RPMI8226 (cell line): ENCODE measurements around the gene DNAJC10.

ENCODE experiments used
- DNase-seq: peaks from one replicate; pipeline ENCODE4 v3.0.0-alpha.2; 2015

DNAJC10 gene

GRCh38 chr2:182798736-182799135 is 82.7 kb downstream of the DNAJC10 start:
- no peak for DNase-seq

- no peak for DNase-seq
Observed at GRCh38 chr2:182804128-182804527, 88.1 kb downstream of the DNAJC10 start.

- no peak for DNase-seq
Observed at GRCh38 chr2:182807319-182807718, 91.3 kb downstream of the DNAJC10 start.

GRCh38 chr2:182810087-182810486 is 94.0 kb downstream of the DNAJC10 start:
- DNase-seq, result no peak

GRCh38 chr2:182814380-182814779 is 98.3 kb downstream of the DNAJC10 start:
- no peak for DNase-seq

- no peak for DNase-seq
Observed at GRCh38 chr2:182814804-182815203, 98.7 kb downstream of the DNAJC10 start.

- DNase-seq, result no peak
Observed at GRCh38 chr2:182816866-182817265, 100.8 kb downstream of the DNAJC10 start.

GRCh38 chr2:182817558-182817957 is 101.5 kb downstream of the DNAJC10 start:
- no peak for DNase-seq

- DNase-seq, result no peak
Observed at GRCh38 chr2:182818501-182818900, 102.4 kb downstream of the DNAJC10 start.

- no peak for DNase-seq
Observed at GRCh38 chr2:182818925-182819324, 102.9 kb downstream of the DNAJC10 start.

GRCh38 chr2:182819412-182819811 is 103.4 kb downstream of the DNAJC10 start:
- DNase-seq, result no peak

- DNase-seq, result no peak
Observed at GRCh38 chr2:182821182-182821581, 105.1 kb downstream of the DNAJC10 start.

GRCh38 chr2:182822733-182823132 is 106.7 kb downstream of the DNAJC10 start:
- DNase-seq, result no peak

GRCh38 chr2:182824056-182824766 is 108.2 kb downstream of the DNAJC10 start:
- no peak for DNase-seq

GRCh38 chr2:182824767-182825158 is 108.7 kb downstream of the DNAJC10 start:
- DNase-seq, result no peak

GRCh38 chr2:182826064-182826463 is 110.0 kb downstream of the DNAJC10 start:
- no peak for DNase-seq

GRCh38 chr2:182826496-182826895 is 110.4 kb downstream of the DNAJC10 start:
- DNase-seq, result no peak

- no peak for DNase-seq
Observed at GRCh38 chr2:182827182-182827879, 111.3 kb downstream of the DNAJC10 start.

- no peak for DNase-seq
Observed at GRCh38 chr2:182831101-182831500, 115.0 kb downstream of the DNAJC10 start.

GRCh38 chr2:182831921-182832320 is 115.9 kb downstream of the DNAJC10 start:
- no peak for DNase-seq

GRCh38 chr2:182833084-182833854 is 117.2 kb downstream of the DNAJC10 start:
- no peak for DNase-seq

- DNase-seq, result no peak
Observed at GRCh38 chr2:182834293-182834692, 118.2 kb downstream of the DNAJC10 start.

GRCh38 chr2:182836451-182836850 is 120.4 kb downstream of the DNAJC10 start:
- no peak for DNase-seq
